ENCODE data around the gene ENKUR. TPM values are rescaled to one million over a fixed set of nuclear protein-coding genes. Genes with fewer than 3 reads are reported as not detected.

Gene ENKUR
- total and polyA plus RNA-seq, 3 donors from 2014 or later = 2.2 to 6.2 (median 2.5) TPM

DNA sequence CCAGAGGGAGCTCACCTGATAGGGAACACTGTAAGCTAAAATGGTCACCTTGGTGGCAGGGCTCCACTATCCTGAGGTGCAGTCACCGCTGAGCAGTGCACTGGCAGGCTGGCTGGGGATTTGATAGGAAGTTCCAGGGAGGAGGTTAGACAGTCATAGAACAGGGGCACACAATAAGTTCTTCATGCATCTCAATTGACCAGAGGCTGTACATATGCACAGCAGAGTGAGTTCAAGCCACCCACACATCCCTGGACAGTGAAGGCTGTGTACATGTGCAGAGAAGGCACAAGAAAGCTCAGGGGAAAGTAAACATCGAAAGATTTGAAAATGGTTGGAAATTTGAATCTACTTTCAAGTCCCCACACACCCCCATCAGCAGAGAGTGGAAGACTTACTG is 77.4 kb downstream of the ENKUR start:
- intact Hi-C loops (cut with DNase I; ENCODE audit: low total_unique reads) = no loop called here
- H3K9me3 ChIP-seq = no peaks in the 10 kb centered on the region
- 81 to 83% methylated on average over 2 of the region's 2 CpGs for WGBS, 2 donors
- TF ChIP-seq POLR2A (IDR thresholded peaks at IDR 0.05) = no peak
- TF ChIP-seq, protein P1, sequence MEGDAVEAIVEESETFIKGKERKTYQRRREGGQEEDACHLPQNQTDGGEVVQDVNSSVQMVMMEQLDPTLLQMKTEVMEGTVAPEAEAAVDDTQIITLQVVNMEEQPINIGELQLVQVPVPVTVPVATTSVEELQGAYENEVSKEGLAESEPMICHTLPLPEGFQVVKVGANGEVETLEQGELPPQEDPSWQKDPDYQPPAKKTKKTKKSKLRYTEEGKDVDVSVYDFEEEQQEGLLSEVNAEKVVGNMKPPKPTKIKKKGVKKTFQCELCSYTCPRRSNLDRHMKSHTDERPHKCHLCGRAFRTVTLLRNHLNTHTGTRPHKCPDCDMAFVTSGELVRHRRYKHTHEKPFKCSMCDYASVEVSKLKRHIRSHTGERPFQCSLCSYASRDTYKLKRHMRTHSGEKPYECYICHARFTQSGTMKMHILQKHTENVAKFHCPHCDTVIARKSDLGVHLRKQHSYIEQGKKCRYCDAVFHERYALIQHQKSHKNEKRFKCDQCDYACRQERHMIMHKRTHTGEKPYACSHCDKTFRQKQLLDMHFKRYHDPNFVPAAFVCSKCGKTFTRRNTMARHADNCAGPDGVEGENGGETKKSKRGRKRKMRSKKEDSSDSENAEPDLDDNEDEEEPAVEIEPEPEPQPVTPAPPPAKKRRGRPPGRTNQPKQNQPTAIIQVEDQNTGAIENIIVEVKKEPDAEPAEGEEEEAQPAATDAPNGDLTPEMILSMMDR (IDR thresholded peaks at IDR 0.05) = no peak
- no peaks in the 10 kb centered on the region for H3K36me3 ChIP-seq (ENCODE audit: low read depth, missing control alignments)
- no peak overlapping the region for H3K27ac ChIP-seq
- H3K4me1 ChIP-seq = no peaks in the 10 kb centered on the region
- H3K27me3 ChIP-seq = no peaks in the 10 kb centered on the region
- H3K4me3 ChIP-seq = no peak overlapping the region
- DNase-seq = no peak

DNA sequence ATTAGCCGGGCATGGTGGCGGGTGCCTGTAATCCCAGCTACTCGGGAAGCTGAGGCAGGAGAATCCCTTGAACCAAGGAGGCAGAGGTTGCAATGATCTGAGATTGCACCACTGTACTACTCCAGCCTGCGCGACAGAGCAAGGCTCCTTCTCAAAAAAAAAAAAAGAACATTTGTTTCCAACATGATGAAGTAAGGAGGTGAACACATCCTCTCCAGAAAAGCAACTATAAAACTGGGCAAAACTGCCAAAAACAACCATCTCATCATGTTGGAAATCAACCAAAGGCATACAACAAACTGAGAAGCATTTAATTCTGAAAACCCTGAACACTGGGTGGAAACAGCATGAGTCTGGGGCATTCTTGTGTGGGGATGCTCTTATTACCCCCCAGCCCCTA is 77.9 kb downstream of the ENKUR start:
- Histone ChIP-seq H3K36me3 (ENCODE audit: low read depth, missing control alignments) (no peaks in the 10 kb centered on the region), H3K9me3 (no peaks in the 10 kb centered on the region), H3K27ac (no peak overlapping the region), H3K27me3 (no peaks in the 10 kb centered on the region), H3K4me1 (no peaks in the 10 kb centered on the region), H3K4me3 (no peak overlapping the region)
- no peak for TF ChIP-seq POLR2A (IDR thresholded peaks at IDR 0.05)
- TF ChIP-seq, protein P1 (IDR thresholded peaks at IDR 0.05) = no peak
- intact Hi-C loops (cut with DNase I; ENCODE audit: low total_unique reads) = no loop called here
- DNase-seq = no peak
- 90 to 92% methylated on average over 5 of the region's 5 CpGs for WGBS, 2 donors

DNA sequence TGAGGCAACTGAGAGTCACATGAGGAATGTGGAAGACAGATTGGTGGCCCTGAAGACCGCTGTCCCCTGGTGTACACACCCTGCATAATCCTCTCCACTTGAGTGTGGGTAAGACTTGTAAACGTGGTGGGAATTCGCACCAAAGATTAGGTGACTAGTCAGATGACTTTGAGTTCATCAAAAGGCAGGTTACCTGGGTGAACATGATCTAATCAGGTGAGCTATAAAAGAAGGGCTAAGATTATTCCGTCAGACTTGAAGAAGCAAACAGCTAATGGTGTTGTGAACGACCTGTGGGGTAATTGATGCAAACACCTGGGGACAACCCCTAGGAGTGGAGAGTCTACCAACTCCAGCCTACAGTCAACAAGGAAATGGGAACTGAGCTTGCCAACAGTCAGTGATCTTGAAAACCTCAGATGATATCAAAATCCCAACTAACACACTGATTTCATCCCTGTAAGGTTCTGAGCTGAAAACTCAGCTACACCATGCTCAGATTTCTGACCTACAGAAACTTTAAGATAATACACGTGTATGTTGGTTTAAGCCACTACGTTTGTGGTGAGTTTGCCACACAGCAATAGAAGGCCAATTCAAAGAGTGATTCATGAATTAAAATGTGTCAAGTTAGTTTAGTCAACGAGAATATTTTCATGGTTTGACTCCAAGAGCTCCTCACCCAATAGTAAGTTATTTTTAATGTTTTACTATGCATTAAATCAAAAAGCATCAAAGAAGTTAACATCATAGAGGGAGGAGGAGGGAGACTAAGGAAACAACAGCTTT is 80.3 kb downstream of the ENKUR start:
- intact Hi-C loops (cut with DNase I; ENCODE audit: low total_unique reads) = no loop called here
- H3K4me3 ChIP-seq = no peak overlapping the region
- H3K27ac ChIP-seq = no peak overlapping the region
- no peaks in the 10 kb centered on the region for H3K27me3 ChIP-seq
- TF ChIP-seq, protein P1 (IDR thresholded peaks at IDR 0.05) = no peak
- no peak for TF ChIP-seq POLR2A (IDR thresholded peaks at IDR 0.05)
- no peak for DNase-seq
- no peaks in the 10 kb centered on the region for H3K4me1 ChIP-seq
- WGBS, 2 donors = 90 to 94% methylated on average over 8 of the region's 8 CpGs
- H3K36me3 ChIP-seq (ENCODE audit: low read depth, missing control alignments) = no peaks in the 10 kb centered on the region
- H3K9me3 ChIP-seq = no peaks in the 10 kb centered on the region

Small RNA genes within 50 kb of the gene (small RNA-seq; reads per million reads assigned to genes)
- 0 reads per million in 2 donors for gene AL512598.1

Other genes with a start within 250 kb of the ENKUR start
- gene PRTFDC1, start 63.6 kb downstream of the ENKUR start, total RNA-seq = 1 to 10 TPM; 1.2 to 2.7 TPM
- 3.5 TPM for gene PRTFDC1, start 63.6 kb downstream of the ENKUR start, polyA plus RNA-seq (ENCODE audit: insufficient read depth, low read depth, low replicate concordance)
- gene THNSL1, start 454 bp upstream of the ENKUR start, total RNA-seq = 1 to 10 TPM; 6.7 to 9.6 TPM
- gene THNSL1, start 454 bp upstream of the ENKUR start, polyA plus RNA-seq (ENCODE audit: insufficient read depth, low read depth, low replicate concordance) = 9.6 TPM
- 1 to 10 TPM; 2.0 to 2.5 TPM for gene GPR158, start 158.8 kb upstream of the ENKUR start, total RNA-seq
- gene GPR158, start 158.8 kb upstream of the ENKUR start, polyA plus RNA-seq (ENCODE audit: insufficient read depth, low read depth, low replicate concordance) = 1.9 TPM